ENCODE results near the gene ZNF550. TPM values are rescaled to one million over a fixed set of nuclear protein-coding genes. Genes with fewer than 3 reads are reported as not detected.
"Not testable (repeated sequence)": the region's sequence is repeated elsewhere in the genome, so short reads cannot be mapped to it uniquely, and the experiment has no call there.

The ZNF550 gene
- total RNA-seq, 2 donors from 2014 or later: 2.7 to 5.3 TPM

DNA sequence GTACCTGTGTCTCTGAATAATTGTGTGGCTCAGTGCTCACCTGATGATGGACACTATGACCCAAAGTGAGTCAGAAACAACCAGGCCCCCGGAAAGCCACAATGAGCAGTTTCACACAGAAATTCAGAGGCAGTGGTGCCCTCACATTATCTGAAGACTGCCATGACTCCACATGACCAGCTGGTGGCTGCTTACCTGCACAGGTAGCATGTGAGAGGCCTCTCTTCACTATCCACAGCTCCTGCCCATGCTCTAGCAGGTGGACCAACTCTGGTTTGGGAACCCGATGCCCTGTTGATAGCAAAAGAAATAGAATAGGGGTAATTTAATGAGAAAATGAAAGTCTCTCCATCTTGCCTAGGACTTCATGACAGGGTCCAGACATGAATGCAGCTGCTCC is 7.2 kb downstream of the ZNF550 start:
- intact Hi-C loops (cut with DNase I, micrococcal nuclease): no loop called here
- DNase-seq: no peak

GRCh38 chr19:57546513-57546912 is 13.2 kb downstream of the ZNF550 start:
- no peak for ATAC-seq
- intact Hi-C loops (cut with DNase I, micrococcal nuclease): no loop called here
- DNase-seq: no peak

More for the DNA sequence above, 7.2 kb downstream of the ZNF550 start:
- ATAC-seq: no peak

GRCh38 chr19:57537953-57538547 is 21.6 kb downstream of the ZNF550 start:
- ATAC-seq: no peak
- DNase-seq: no peak
- intact Hi-C loops (cut with DNase I, micrococcal nuclease): no loop called here

DNA sequence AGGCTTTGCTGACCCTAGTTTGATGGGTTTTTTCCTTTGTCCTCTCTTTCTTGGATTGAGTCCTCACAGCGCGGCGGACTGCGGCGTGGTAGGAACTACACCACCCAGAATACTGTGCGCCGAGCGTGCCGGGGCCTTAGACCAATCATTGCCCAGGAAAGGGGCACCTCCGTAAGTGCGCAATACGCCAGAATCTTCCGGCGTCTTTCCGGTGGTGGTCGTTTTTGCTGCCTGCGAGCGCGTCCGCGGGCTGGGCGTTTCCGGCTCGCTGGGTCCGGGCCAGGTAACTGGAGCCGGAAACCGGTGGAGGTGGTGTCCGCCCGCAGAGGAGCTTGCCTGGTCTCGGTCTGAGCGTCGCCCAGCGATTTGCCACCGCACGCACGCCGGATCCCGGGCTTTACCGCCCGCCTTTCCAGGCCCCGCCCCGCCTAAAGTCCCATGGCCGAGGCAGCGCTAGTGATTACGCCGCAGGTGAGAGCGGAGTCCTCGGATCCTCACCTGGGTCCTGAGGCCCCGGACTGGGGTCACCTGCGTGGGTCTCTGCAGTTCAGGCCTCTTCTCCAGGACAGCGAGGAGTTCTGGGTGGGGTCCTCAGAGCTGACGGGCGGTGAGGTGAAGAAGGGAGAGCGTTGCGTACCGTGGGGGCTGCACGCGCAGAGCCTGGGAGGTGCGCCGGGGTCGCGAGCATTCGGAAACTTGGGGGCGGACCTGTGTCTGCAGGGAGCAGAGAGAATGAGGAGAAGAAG is 32.4 kb downstream of the ZNF550 start, which contains the start of gene ZNF549:
Gene ZNF549 (plus strand): TSS at position 221 of the 746 bp plus-strand sequence. CDS start 218 bp downstream, at position 439.
- intact Hi-C loops (cut with DNase I, micrococcal nuclease): no loop called here
- peak; percentile 87 to 88 for DNase-seq
- ATAC-seq: peak; percentile 99

GRCh38 chr19:57518021-57518420 is 41.6 kb downstream of the ZNF550 start:
- DNase-seq: not testable (repeated sequence)

GRCh38 chr19:57515255-57515654 is 44.4 kb downstream of the ZNF550 start:
- DNase-seq (no peak), ATAC-seq (no peak)
- intact Hi-C loops (cut with DNase I, micrococcal nuclease): no loop called here

More at GRCh38 chr19:57518021-57518420, 41.6 kb downstream of the ZNF550 start:
- intact Hi-C loops (cut with DNase I, micrococcal nuclease); ATAC-seq: not testable (repeated sequence)

DNA sequence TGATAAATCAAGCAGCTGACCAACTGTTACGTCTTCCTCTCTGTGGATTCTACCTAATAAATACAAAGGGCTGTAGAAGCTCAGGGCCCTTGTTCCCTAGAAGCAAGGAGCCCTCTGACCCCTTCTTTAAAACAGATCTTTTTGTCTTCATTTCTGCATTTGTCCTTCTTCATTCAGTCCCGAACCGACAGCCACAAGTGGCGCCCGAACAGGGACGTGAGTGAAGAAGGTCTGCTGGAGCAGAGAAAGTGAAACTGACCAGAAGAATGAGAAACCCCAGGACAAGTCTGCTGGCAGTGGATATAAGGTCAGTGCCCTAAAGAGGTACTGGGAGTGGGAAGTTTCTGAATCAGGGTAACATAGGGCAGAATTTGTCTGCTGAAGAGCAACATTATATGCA is 46.8 kb downstream of the ZNF550 start:
- intact Hi-C loops (cut with DNase I, micrococcal nuclease): no loop called here
- no peak for ATAC-seq
- no peak for DNase-seq

GRCh38 chr19:57511484-57511883 is 48.2 kb downstream of the ZNF550 start:
- no peak for DNase-seq
- no peak for ATAC-seq
- intact Hi-C loops (cut with DNase I, micrococcal nuclease): no loop called here

GRCh38 chr19:57506163-57506562 is 53.5 kb downstream of the ZNF550 start:
- no peak for ATAC-seq
- DNase-seq: no peak
- intact Hi-C loops (cut with DNase I, micrococcal nuclease): no loop called here

- DNase-seq; ATAC-seq; intact Hi-C loops (cut with DNase I, micrococcal nuclease): not testable (repeated sequence)
These were observed 59.3 kb downstream of the ZNF550 start for GRCh38 chr19:57500400-57500799.

DNA sequence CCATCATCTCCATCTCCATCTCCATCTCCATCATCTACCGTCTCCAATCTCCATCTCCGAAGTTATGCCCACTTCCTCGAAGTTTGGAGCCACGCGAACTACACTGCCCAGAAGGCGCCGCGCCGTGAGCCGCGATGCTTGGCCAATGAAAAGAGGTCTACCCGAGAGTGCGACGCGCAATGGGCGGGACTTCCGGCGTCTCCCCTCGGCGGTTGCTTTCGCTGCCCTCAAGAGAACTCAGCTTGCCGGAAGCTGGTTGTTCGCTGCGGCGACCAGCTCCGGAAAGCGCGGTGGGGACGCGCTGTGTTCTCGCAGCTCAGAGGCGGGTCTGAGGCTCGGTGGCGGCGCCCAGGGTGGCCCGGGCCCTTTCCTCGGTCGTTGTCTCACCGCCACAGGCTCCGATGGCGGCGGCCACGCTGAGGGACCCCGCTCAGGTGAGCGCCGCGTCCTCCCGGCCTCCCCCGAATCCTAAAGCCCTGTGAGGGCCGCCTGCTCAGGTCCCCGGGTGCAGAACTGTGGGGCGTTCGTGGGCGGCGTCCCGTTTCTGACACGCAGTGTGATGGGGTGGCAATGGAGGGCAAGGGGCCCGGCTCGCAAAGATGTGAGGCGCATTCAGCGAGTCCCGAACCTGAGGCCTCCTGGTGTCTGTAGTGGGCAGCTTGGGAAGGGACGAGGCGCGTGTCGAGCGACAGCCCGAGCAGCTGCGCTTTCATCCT is 59.8 kb downstream of the ZNF550 start, which contains the start of gene ZNF773:
Gene ZNF773 (plus strand): TSS at position 259 of the 716 bp plus-strand sequence. CDS start 143 bp downstream, at position 402.
- ATAC-seq: peak; percentile 100
- peak; percentile 95 to 99 for DNase-seq
- intact Hi-C loops (cut with DNase I, micrococcal nuclease): not testable (repeated sequence)

DNA sequence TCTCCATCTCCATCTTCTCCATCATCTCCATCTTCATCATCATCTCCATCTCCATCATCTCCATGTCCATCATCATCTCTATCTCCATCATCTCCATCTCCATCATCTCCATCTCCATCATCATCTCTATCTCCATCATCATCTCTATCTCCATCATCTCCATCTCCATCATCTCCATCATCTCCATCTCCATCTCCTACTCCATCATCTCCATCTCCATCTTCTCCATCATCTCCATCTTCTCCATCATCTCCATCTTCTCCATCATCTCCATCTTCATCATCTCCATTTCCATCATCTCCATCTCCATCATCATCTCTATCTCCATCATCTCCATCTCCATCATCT is 60.4 kb downstream of the ZNF550 start:
- DNase-seq; ATAC-seq; intact Hi-C loops (cut with DNase I, micrococcal nuclease): not testable (repeated sequence)

- DNase-seq; intact Hi-C loops (cut with DNase I, micrococcal nuclease): not testable (repeated sequence)
- peak; percentile 3 for ATAC-seq
These were observed 71.4 kb downstream of the ZNF550 start for GRCh38 chr19:57488299-57488644.

GRCh38 chr19:57487477-57488298 is 72.0 kb downstream of the ZNF550 start, which contains the start of gene ZNF419:
Gene ZNF419 (plus strand): TSS chr19:57487750. CDS start chr19:57487951, 201 bp downstream.
- DNase-seq (peak; percentile 92 to 97), ATAC-seq (peak; percentile 100)
- intact Hi-C loops (cut with DNase I, micrococcal nuclease): not testable (repeated sequence)

Other genes with a start within 250 kb of the ZNF550 start
- 1 to 10 TPM; 2.8 to 3.5 TPM for gene ZNF543, start 239.4 kb downstream of the ZNF550 start, total RNA-seq
- 1 to 10 TPM; 3.0 to 3.3 TPM for gene ZNF304, start 208.6 kb downstream of the ZNF550 start, total RNA-seq
- gene TRAPPC2B, start 196.3 kb downstream of the ZNF550 start, total RNA-seq: 1 to 10 TPM; 4.4 to 4.5 TPM
- gene ZNF547, start 196.3 kb downstream of the ZNF550 start, total RNA-seq: 1 to 10 TPM; 1.4 to 1.8 TPM
- 10 to 100 TPM in 1 of 2 donors, 1 to 10 TPM in 1; 8.1 to 10.7 TPM for gene ZNF548, start 170.0 kb downstream of the ZNF550 start, total RNA-seq
- 10 to 100 TPM in 1 of 2 donors, 1 to 10 TPM in 1; 7.7 to 12.1 TPM for gene ZNF17, start 148.7 kb downstream of the ZNF550 start, total RNA-seq
- gene ZNF749, start 124.5 kb downstream of the ZNF550 start, total RNA-seq: 1 to 10 TPM; 7.3 to 8.3 TPM
- gene VN1R1, start 102.7 kb downstream of the ZNF550 start, total RNA-seq: under 1 TPM; 0.37 to 0.50 TPM
- gene ZNF772, start 82.3 kb downstream of the ZNF550 start, total RNA-seq: 1 to 10 TPM; 3.2 to 3.8 TPM
- 1 to 10 TPM; 3.2 to 4.0 TPM for gene ZNF419, start 72.1 kb downstream of the ZNF550 start, total RNA-seq
- 1 to 10 TPM; 2.6 to 5.0 TPM for gene ZNF773, start 59.9 kb downstream of the ZNF550 start, total RNA-seq
- 1 to 10 TPM; 2.7 to 3.5 TPM for gene ZNF549, start 32.5 kb downstream of the ZNF550 start, total RNA-seq
- 1 to 10 TPM; 2.0 to 3.2 TPM for gene ZNF416, start 19.0 kb upstream of the ZNF550 start, total RNA-seq
- 1 to 10 TPM in 1 of 2 donors, under 1 TPM in 1; 0.95 to 1.5 TPM for gene ZIK1, start 24.3 kb upstream of the ZNF550 start, total RNA-seq
- gene ZNF530, start 40.0 kb upstream of the ZNF550 start, total RNA-seq: 1 to 10 TPM; 1.2 to 1.7 TPM
- gene ZNF134, start 54.4 kb upstream of the ZNF550 start, total RNA-seq: 1 to 10 TPM; 7.4 to 9.0 TPM
- 1 to 10 TPM; 7.4 to 9.9 TPM for gene ZNF211, start 73.3 kb upstream of the ZNF550 start, total RNA-seq
- not detected for gene ZSCAN4, start 109.1 kb upstream of the ZNF550 start, total RNA-seq
- gene ZNF551, start 122.1 kb upstream of the ZNF550 start, total RNA-seq: 1 to 10 TPM; 4.9 to 5.2 TPM
- gene ZNF154, start 149.3 kb upstream of the ZNF550 start, total RNA-seq: 1 to 10 TPM in 1 of 2 donors, under 1 TPM in 1; 0.67 to 1.8 TPM
- 1 to 10 TPM; 2.2 to 3.1 TPM for gene ZNF671, start 167.8 kb upstream of the ZNF550 start, total RNA-seq
- 10 to 100 TPM; 13.3 to 16.5 TPM for gene ZNF776, start 187.0 kb upstream of the ZNF550 start, total RNA-seq
- 10 to 100 TPM; 13.0 to 15.2 TPM for gene ZNF586, start 209.8 kb upstream of the ZNF550 start, total RNA-seq